ENCODE measurements around the gene AGPS.
A peak's percentile ranks its signal among the peaks of the same experiment; 100 is the strongest.
"Not testable (repeated sequence)": the region's sequence is repeated elsewhere in the genome, so short reads cannot be mapped to it uniquely, and the experiment has no call there.

The AGPS gene

GRCh38 chr2:177476897-177477296 is 84.3 kb downstream of the AGPS start:
- no peak for DNase-seq

GRCh38 chr2:177478029-177478428 is 85.5 kb downstream of the AGPS start:
- DNase-seq: no peak

- no peak for DNase-seq
Measured at GRCh38 chr2:177478907-177479306, 86.3 kb downstream of the AGPS start.

GRCh38 chr2:177482195-177482594 is 89.6 kb downstream of the AGPS start:
- DNase-seq: no peak

- no peak for DNase-seq
Measured at GRCh38 chr2:177483531-177483930, 91.0 kb downstream of the AGPS start.

- no peak for DNase-seq
Measured at GRCh38 chr2:177484180-177484795, 91.7 kb downstream of the AGPS start.

- DNase-seq: not testable (repeated sequence)
Measured at GRCh38 chr2:177485657-177486056, 93.1 kb downstream of the AGPS start.

GRCh38 chr2:177489719-177490301 is 97.2 kb downstream of the AGPS start:
- DNase-seq: peak; percentile 34

GRCh38 chr2:177495945-177496344 is 103.4 kb downstream of the AGPS start:
- no peak for DNase-seq

GRCh38 chr2:177496921-177497320 is 104.3 kb downstream of the AGPS start:
- no peak for DNase-seq

GRCh38 chr2:177501186-177501585 is 108.6 kb downstream of the AGPS start:
- DNase-seq: no peak

- DNase-seq: no peak
Measured at GRCh38 chr2:177506505-177506904, 113.9 kb downstream of the AGPS start.

GRCh38 chr2:177506998-177507397 is 114.4 kb downstream of the AGPS start:
- no peak for DNase-seq

GRCh38 chr2:177516824-177517544 is 124.4 kb downstream of the AGPS start:
- no peak for DNase-seq

GRCh38 chr2:177518754-177519153 is 126.2 kb downstream of the AGPS start:
- no peak for DNase-seq

- no peak for DNase-seq
Measured at GRCh38 chr2:177519534-177520115, 127.1 kb downstream of the AGPS start.

GRCh38 chr2:177520324-177520723 is 127.8 kb downstream of the AGPS start:
- DNase-seq: no peak

- no peak for DNase-seq
Measured at GRCh38 chr2:177523781-177524180, 131.2 kb downstream of the AGPS start.

- no peak for DNase-seq
Measured at GRCh38 chr2:177525351-177525924, 132.9 kb downstream of the AGPS start.

- DNase-seq: no peak
Measured at GRCh38 chr2:177528351-177528933, 135.9 kb downstream of the AGPS start.

GRCh38 chr2:177529166-177529565 is 136.6 kb downstream of the AGPS start:
- DNase-seq: no peak

- DNase-seq: peak; percentile 85
Measured at GRCh38 chr2:177530561-177530960, 138.0 kb downstream of the AGPS start.

- DNase-seq: no peak
Measured at GRCh38 chr2:177531706-177532105, 139.1 kb downstream of the AGPS start.

Data from NCI-H146 (cell line).